Right cardiac atrium (tissue), 5 donors: Measurements from ENCODE around the gene TRAF1. TPM values are rescaled to one million over a fixed set of nuclear protein-coding genes. Genes with fewer than 3 reads are reported as not detected.

Experiments
- ATAC-seq, 2 donors: fragments of 200-7000 bp; cut with Tn5 transposase; one replicate each; pipeline versions ENCODE4 v1.8.0 to v1.9.1; 2020; ENCODE audit warnings: moderate library complexity in 2 of 2, mild to moderate bottlenecking in 1 of 2
- DNase-seq, 3 donors: peaks; one replicate each; pipeline ENCODE4 v3.0.0-alpha.2; 2020
- H3K27ac ChIP-seq: one replicate; pipeline ENCODE4 v1.5.1; 2013; ENCODE audit warnings: mild to moderate bottlenecking, low read length, control low read depth, moderate library complexity
- H3K27me3 ChIP-seq: one replicate; pipeline ENCODE4 v1.6.1; 2013; ENCODE audit not compliant: control insufficient read depth, insufficient read depth
- H3K4me1 ChIP-seq: one replicate; pipeline ENCODE4 v1.6.1; 2013; ENCODE audit warnings: low read length; ENCODE audit not compliant: control insufficient read depth, insufficient read depth
- H3K4me3 ChIP-seq: one replicate; pipeline ENCODE4 v1.5.1; 2013; ENCODE audit warnings: low read length, control low read depth
- H3K9me3 ChIP-seq: one replicate; pipeline ENCODE4 v1.6.1; 2013; ENCODE audit warnings: low read length; ENCODE audit not compliant: control insufficient read depth
- WGBS: extraction: QIAGEN DNeasy Blood & Tissue Kit; methylation state at CpG from one replicate; pipeline ENCODE4 v1.1.7; 2013; 5-methylcytosine and 5-hydroxymethylcytosine counted together
- intact Hi-C, 4 donors: fragments of 100-400 bp; cut with DNase I; formaldehyde crosslinking; loops; one replicate each; pipeline versions ENCODE4 v1.11.0 to v1.14.0; 2022 to 2023
- polyA plus RNA-seq: library from polyadenylated mRNA; stranded (reverse); fragments of 200-250 nt; gene quantifications from one replicate; pipeline ENCODE4 v1.2.3, GENCODE V29; 2013
- total RNA-seq, 4 donors: library from RNA; stranded (reverse); fragmentation: NEBNext Ultra II Directional; extraction: Animal tissue kit (Norgen Biotek cat#: 25700); gene quantifications; one replicate each; pipeline ENCODE4 v1.2.1, GENCODE V29; 2021
- donor health status: healthy with polysubstance abuse.
- donor health status: DM: no; HTN: yes; CAD: no.
- donor health status: DM: no; HTN: no; CAD: no.
- donor health status: DM: no; HTN: yes; CAD: no; lungs with severe emphysema.
- donor health status: DM: yes; HTN: yes; CAD: no.

TRAF1 gene
- total and polyA plus RNA-seq, 5 donors: 3.9 to 6.1 (median 4.8) TPM

GRCh38 chr9:120923620-120924328 is 2.8 kb downstream of the TRAF1 start:
- DNase-seq (no peak), ATAC-seq (no peak)
- Histone ChIP-seq H3K9me3 (no peaks in the 10 kb centered on the region), H3K27ac (no peak overlapping the region), H3K4me3 (no peak overlapping the region), H3K27me3 (no peaks in the 10 kb centered on the region), H3K4me1 (peaks cover 14% of the 10 kb centered on the region)
- intact Hi-C loops: no loop called here
- 89% methylated on average over 11 of the region's 11 CpGs for WGBS

- Histone ChIP-seq H3K4me3 (no peak overlapping the region), H3K27me3 (no peaks in the 10 kb centered on the region), H3K4me1 (peaks cover 16% of the 10 kb centered on the region), H3K9me3 (no peaks in the 10 kb centered on the region), H3K27ac (no peak overlapping the region)
- DNase-seq (no peak), ATAC-seq (no peak)
- intact Hi-C loops: no loop called here
- WGBS: 76% methylated on average over 7 of the region's 7 CpGs
Measured at GRCh38 chr9:120922404-120923195, 4.0 kb downstream of the TRAF1 start.

DNA sequence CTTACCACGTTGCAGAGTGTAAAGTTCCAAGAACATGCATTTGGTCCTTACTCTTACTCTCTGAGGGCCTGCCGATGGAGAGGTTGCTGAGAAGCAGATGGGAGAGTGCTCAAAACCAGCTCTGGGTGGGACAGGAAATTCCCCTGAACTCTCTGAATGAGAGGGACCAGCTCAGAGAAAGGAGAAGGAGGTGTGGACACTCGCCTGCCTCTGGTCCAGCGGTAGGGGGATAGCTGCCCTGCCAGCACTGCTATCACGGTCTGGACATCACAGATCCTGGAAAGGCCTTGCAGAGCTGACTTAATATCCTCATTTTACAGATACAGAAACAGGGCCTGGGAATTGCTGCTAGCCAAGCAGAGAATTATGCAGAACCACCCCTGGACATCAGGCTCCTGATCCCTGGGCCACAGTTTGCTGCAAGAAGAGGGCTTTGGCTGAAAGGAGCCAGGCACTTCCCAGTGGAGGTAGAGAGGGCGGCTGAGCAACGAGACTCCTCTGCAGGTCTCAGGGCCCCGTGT is 4.9 kb downstream of the TRAF1 start:
- DNase-seq: peak in 1 of 3 donors; percentile 82
- WGBS: 45% methylated on average over 8 of the region's 8 CpGs
- H3K4me1 ChIP-seq: peaks cover 17% of the 10 kb centered on the region
- intact Hi-C loops: no loop called here
- H3K9me3 ChIP-seq: no peaks in the 10 kb centered on the region
- peak overlapping the region; percentile 59 for H3K27ac ChIP-seq
- no peak overlapping the region for H3K4me3 ChIP-seq
- no peaks in the 10 kb centered on the region for H3K27me3 ChIP-seq
- peak in 1 of 2 donors; percentile 34 for ATAC-seq

- Histone ChIP-seq H3K9me3 (no peaks in the 10 kb centered on the region), H3K27ac (peak overlapping the region; percentile 93), H3K27me3 (no peaks in the 10 kb centered on the region), H3K4me3 (no peak overlapping the region), H3K4me1 (peaks cover 20% of the 10 kb centered on the region)
- ATAC-seq (no peak), DNase-seq (no peak)
- WGBS: 71% methylated on average over 3 of the region's 3 CpGs
- intact Hi-C loops: no loop called here
Measured at GRCh38 chr9:120920806-120921178, 5.8 kb downstream of the TRAF1 start.

DNA sequence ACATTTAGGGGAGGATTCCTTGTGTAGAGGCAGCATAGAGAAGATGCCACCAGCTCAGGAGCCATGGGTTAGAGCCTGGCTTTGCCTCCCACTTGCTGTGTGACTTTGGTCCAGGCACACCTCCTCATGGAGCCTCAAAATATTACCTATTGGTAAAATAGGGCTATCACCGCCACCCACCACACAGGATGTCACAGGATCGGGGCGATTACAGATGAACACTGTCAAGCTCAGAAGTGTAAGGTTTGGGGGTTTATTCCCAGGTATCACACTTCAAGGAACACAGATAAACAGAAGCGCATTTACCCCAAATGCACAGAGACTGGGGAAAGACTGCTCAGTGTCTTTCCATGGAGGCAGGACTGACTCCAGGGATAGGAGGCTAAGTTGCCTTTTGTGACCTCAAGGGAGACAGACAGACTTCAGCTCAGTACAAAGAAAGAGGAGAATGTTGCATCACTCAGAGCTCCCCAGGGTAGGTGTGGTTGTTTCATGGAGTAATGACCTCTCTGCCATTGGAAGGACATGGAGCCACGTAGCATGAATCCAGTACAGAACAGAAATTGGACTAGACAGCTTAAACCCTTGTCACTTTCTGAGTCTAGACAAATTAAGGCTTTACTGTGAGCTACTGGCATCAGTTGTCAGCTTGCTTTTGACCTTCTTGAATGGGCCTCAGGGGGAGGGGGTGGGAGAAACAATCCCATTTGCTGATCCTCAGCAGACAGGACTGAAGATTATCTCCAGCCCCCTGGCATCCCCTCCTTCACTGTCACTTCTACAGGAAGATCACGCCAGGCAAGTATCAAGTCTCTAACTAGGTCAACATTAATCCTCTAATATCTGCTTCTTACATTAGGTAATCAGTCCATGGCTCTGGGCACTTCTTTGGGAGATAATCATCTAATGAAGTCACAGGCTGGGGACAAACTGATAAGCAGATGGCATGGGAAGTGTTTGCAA is 6.5 kb downstream of the TRAF1 start:
- Histone ChIP-seq H3K27ac (peak overlapping the region; percentile 93), H3K27me3 (no peaks in the 10 kb centered on the region), H3K4me3 (no peak overlapping the region), H3K9me3 (no peaks in the 10 kb centered on the region), H3K4me1 (peaks cover 20% of the 10 kb centered on the region)
- intact Hi-C loops: no loop called here
- DNase-seq: peak in 1 of 3 donors; percentile 40
- WGBS: 74% methylated on average over 6 of the region's 6 CpGs
- ATAC-seq: peak; percentile 68 to 74

GRCh38 chr9:120918931-120919842 is 7.4 kb downstream of the TRAF1 start:
- intact Hi-C loops: no loop called here
- H3K27ac ChIP-seq: peak overlapping the region; percentile 93

GRCh38 chr9:120917929-120918762 is 8.4 kb downstream of the TRAF1 start:
- H3K27ac ChIP-seq: peak overlapping the region; percentile 93
- no peaks in the 10 kb centered on the region for H3K9me3 ChIP-seq
- ATAC-seq (no peak), DNase-seq (no peak)
- H3K27me3 ChIP-seq: no peaks in the 10 kb centered on the region
- intact Hi-C loops: no loop called here
- H3K4me1 ChIP-seq: peaks cover 20% of the 10 kb centered on the region
- H3K4me3 ChIP-seq: no peak overlapping the region
- 95% methylated on average over 4 of the region's 4 CpGs for WGBS

More at GRCh38 chr9:120918931-120919842, 7.4 kb downstream of the TRAF1 start:
- H3K9me3 ChIP-seq: no peaks in the 10 kb centered on the region
- DNase-seq: peak in 1 of 3 donors; percentile 69
- H3K4me1 ChIP-seq: peaks cover 20% of the 10 kb centered on the region
- no peak overlapping the region for H3K4me3 ChIP-seq
- no peaks in the 10 kb centered on the region for H3K27me3 ChIP-seq
- 51% methylated on average over 20 of the region's 20 CpGs for WGBS
- ATAC-seq: peak; percentile 38 to 39

- 90% methylated on average over 8 of the region's 8 CpGs for WGBS
- H3K27ac ChIP-seq: peak overlapping the region; percentile 63
- no peaks in the 10 kb centered on the region for H3K27me3 ChIP-seq
- intact Hi-C loops: no loop called here
- no peaks in the 10 kb centered on the region for H3K9me3 ChIP-seq
- DNase-seq: no peak
- H3K4me3 ChIP-seq: no peak overlapping the region
- ATAC-seq: no peak
- H3K4me1 ChIP-seq: peaks cover 20% of the 10 kb centered on the region
Measured at GRCh38 chr9:120916991-120917880, 9.4 kb downstream of the TRAF1 start.

- intact Hi-C loops: no loop called here
- Histone ChIP-seq H3K27ac (peak overlapping the region; percentile 63), H3K9me3 (no peaks in the 10 kb centered on the region), H3K27me3 (no peaks in the 10 kb centered on the region), H3K4me3 (no peak overlapping the region), H3K4me1 (peaks cover 20% of the 10 kb centered on the region)
- peak; percentile 75 to 92 (median 88) for DNase-seq
- 41% methylated on average over 3 of the region's 3 CpGs for whole genome bisulfite sequencing
- ATAC-seq: peak; percentile 47 to 62
Measured at GRCh38 chr9:120916588-120916987, 10.0 kb downstream of the TRAF1 start.
